Fibroblast of villous mesenchyme (primary cell): ENCODE results near the gene MYG1. TPM values are rescaled to one million over a fixed set of nuclear protein-coding genes. Genes with fewer than 3 reads are reported as not detected.

Experiments used
- DNase-seq: peaks from one replicate; pipeline ENCODE4 v3.0.0-alpha.2; 2010; ENCODE audit warnings: low read depth
- H3K4me3 ChIP-seq: 2 replicates; pipeline ENCODE4 v1.5.1; 2011; ENCODE audit warnings: low read depth, mild to moderate bottlenecking, low read length
- total RNA-seq: library from RNA; depleted of rRNA; stranded (reverse); fragments of >200 nt; gene quantifications from 2 replicates; pipeline ENCODE4 v1.2.3, GENCODE V29; 2012
- TF ChIP-seq, protein P1 (sequence below): IDR thresholded peaks from 2 replicates; pipeline ENCODE4 v1.5.1; 2012; ENCODE audit warnings: low read depth, mild to moderate bottlenecking, low read length; ENCODE audit not compliant: insufficient read depth

Gene MYG1, protein sequence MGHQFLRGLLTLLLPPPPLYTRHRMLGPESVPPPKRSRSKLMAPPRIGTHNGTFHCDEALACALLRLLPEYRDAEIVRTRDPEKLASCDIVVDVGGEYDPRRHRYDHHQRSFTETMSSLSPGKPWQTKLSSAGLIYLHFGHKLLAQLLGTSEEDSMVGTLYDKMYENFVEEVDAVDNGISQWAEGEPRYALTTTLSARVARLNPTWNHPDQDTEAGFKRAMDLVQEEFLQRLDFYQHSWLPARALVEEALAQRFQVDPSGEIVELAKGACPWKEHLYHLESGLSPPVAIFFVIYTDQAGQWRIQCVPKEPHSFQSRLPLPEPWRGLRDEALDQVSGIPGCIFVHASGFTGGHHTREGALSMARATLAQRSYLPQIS
- 30.2 and 39.6 TPM in 2 replicates for total RNA-seq

DNA sequence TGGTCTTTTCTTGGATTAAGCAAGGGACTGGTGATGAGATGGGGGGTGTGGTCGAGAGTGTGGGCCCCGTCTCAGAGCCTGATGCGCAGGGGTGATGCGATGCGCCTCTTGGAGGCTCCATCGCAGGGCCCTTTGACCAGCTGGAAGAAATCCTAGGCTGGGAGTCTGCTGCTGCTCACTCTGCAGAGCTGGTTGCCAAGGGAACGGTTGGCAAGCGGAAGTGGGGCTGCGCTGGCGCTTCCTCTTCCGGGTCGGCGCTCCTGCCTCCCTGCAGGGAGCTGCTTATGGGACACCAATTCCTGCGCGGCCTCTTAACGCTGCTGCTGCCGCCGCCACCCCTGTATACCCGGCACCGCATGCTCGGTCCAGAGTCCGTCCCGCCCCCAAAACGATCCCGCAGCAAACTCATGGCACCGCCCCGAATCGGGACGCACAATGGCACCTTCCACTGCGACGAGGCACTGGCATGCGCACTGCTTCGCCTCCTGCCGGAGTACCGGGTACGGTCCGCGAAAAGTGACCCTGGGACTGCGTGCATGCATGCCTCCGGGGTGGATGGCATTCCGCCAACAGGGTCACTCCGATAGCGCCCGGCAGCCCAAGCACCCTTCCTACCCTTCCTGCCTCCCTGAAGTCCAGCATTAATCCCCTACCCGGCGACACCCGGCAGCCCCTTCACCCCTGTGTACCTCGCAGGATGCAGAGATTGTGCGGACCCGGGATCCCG lies at the start of gene MYG1:
Gene MYG1 (plus strand): TSS at position 242 of the 727 bp plus-strand sequence. CDS start 43 bp downstream, at position 285.
- peak within 1 kb of the TSS; percentile 73 for H3K4me3 ChIP-seq
- TF ChIP-seq, protein P1, sequence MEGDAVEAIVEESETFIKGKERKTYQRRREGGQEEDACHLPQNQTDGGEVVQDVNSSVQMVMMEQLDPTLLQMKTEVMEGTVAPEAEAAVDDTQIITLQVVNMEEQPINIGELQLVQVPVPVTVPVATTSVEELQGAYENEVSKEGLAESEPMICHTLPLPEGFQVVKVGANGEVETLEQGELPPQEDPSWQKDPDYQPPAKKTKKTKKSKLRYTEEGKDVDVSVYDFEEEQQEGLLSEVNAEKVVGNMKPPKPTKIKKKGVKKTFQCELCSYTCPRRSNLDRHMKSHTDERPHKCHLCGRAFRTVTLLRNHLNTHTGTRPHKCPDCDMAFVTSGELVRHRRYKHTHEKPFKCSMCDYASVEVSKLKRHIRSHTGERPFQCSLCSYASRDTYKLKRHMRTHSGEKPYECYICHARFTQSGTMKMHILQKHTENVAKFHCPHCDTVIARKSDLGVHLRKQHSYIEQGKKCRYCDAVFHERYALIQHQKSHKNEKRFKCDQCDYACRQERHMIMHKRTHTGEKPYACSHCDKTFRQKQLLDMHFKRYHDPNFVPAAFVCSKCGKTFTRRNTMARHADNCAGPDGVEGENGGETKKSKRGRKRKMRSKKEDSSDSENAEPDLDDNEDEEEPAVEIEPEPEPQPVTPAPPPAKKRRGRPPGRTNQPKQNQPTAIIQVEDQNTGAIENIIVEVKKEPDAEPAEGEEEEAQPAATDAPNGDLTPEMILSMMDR, result peak; percentile 25
- peak; percentile 88 for DNase-seq

DNA sequence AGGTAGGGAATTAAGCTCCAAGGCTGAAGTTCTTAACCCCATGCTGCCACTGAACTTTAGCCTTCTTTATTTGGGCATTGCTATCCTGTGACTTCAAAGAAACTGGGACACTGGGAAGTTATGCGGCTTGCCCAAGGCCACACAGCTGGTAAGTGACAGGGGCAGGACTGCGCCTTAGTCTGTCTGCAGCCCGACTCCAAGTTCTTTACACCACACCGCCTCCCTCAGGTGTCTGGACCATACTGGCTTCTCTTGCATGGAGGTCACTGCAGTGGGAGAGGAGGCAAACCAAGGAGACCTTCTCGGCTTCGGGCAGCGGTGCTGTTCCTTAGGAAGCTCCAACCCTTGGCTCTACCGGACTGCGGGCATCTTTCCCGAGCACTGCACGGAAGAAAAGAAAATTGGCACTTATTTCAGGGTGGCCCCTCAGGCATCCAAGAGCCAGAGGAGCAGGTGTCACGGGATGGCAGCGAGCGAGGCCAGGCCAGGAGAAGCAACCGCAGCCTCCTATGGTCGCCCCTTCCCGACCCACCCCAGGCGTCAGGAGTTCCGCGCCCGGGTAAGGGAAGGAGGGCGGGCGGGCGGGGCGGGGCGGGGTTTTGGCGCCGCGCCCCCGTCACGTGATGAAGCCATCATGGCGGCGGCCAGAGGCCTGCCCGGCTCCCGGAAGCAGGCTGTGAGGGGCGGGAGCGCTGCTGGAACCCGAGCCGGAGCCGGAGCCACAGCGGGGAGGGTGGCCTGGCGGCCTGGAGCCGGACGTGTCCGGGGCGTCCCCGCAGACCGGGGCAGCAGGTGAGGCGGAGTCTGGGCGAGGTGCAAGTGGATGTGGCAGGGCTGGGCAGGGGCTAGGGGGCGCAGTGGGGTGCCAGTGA lies 47.8 kb upstream of the MYG1 start:
- peak; percentile 76 for DNase-seq
- TF ChIP-seq, protein P1, result peak; percentile 30
- H3K4me3 ChIP-seq, result peak overlapping the region; percentile 78

DNA sequence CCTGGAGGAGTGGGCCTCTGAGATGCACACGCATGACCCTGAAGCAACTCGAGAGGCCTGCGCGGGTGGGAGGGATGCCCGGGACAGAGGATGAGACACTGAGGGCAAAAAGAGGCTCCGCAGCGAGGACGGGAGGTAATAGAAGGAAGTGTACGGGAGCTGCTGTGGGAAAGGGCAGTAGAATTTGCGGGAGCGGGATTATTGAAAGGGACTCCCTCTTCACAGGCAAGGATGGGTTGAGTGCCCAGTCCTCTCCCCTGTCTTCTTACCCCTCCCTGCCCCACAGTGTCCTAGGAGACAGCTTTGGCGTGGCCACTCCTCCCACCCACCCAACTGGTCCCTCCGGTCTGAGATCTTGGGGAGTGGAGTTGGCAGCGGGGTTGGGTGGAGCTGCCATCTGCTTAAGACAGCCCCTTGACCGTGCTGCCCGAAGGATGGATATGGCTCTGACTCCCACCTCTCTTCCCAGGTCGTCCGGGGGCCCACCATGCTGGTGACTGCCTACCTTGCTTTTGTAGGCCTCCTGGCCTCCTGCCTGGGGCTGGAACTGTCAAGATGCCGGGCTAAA lies 47.1 kb upstream of the MYG1 start:
- DNase-seq, result no peak
- H3K4me3 ChIP-seq, result peak overlapping the region; percentile 78
- TF ChIP-seq, protein P1, result no peak

DNA sequence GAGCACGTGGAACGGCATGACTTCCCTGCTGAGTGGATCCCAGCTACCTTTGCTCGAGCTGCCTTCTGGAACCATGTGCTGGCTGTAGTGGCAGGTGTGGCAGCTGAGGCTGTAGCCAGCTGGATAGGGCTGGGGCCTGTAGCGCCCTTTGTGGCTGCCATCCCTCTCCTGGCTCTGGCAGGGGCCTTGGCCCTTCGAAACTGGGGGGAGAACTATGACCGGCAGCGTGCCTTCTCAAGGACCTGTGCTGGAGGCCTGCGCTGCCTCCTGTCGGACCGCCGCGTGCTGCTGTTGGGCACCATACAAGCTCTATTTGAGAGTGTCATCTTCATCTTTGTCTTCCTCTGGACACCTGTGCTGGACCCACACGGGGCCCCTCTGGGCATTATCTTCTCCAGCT lies 46.2 kb upstream of the MYG1 start:
- no peak overlapping the region for H3K4me3 ChIP-seq
- no peak for DNase-seq
- TF ChIP-seq, protein P1, result no peak

DNA sequence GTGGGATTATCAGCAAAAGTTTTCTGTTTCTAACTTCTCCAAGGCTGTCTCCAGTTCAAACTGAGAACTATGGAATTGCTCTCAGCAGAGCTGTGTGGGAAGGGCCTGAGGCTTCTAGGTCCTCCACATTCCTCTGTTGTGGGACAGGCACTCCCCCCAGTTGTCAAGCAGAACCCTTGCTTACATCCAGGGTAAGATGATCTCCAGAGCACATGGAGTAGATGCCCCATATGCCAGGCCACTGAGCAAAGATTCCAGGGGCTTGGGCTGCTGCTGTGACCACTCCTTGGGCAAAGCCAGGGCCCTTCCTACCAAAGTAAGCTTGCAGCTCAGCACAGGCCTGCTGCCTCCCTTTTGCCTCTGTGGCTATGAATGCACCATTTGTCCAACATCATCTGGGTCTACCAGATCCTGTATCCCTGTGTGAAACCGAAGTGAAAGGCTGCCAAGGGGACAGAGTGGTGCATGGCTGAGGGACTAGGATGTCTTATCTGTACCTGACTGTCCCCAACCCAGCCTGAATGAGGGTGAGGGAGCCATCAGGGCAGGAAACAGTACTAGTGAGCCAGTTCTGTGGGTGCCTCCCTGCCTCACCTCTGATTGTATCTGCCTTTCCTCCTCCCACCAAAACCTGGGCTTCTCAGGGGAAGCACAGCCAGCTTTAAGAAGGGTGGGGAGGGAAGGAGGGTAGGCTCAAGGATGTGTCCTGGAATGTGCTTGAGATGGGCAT lies 44.5 kb upstream of the MYG1 start:
- no peak overlapping the region for H3K4me3 ChIP-seq
- TF ChIP-seq, protein P1, result no peak
- DNase-seq, result no peak
